Measurements from ENCODE around the gene ABR.
"Not testable (repeated sequence)": the region's sequence is repeated elsewhere in the genome, so short reads cannot be mapped to it uniquely, and the experiment has no call there.

Gene ABR

DNA sequence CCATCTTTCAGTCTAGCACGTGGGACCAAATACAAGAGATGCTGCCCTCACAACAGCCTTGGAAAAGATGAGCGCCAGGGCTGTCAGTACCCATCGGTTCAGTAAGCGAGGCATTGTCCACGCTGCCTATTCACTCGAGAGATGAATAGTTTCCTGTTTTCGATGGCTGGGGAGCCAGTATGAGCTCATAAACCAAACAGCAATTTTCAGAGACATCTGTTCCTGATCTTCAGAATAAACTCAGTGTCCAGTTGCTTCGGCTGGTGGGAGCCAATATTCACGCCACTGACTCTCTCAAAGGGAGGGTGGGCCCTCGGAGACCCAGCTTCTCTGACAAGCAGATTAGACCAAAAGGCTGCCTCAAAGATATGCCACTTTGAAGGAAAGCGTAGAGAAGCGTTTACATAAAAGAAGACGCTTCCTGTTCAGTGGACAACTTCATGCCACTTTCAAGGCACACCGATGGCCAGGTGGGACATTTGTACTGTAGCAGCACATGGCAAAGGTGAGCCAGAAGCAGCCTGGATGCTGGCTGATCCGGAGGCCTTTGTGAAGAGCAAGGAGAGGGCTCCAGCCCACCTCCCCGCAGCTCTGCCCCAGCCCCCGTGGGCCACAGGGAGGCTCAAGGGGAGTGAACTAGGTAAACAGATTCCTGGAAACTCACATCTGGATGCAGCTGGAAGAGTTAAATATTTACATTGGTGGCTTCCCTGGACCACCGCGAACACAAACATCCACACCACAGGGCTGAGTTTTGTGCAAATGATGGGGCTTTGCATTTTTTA is 176.8 kb downstream of the ABR start:
- peak; percentile 40 for DNase-seq

GRCh38 chr17:1002412-1002753 is 177.4 kb downstream of the ABR start:
- DNase-seq: no peak

DNA sequence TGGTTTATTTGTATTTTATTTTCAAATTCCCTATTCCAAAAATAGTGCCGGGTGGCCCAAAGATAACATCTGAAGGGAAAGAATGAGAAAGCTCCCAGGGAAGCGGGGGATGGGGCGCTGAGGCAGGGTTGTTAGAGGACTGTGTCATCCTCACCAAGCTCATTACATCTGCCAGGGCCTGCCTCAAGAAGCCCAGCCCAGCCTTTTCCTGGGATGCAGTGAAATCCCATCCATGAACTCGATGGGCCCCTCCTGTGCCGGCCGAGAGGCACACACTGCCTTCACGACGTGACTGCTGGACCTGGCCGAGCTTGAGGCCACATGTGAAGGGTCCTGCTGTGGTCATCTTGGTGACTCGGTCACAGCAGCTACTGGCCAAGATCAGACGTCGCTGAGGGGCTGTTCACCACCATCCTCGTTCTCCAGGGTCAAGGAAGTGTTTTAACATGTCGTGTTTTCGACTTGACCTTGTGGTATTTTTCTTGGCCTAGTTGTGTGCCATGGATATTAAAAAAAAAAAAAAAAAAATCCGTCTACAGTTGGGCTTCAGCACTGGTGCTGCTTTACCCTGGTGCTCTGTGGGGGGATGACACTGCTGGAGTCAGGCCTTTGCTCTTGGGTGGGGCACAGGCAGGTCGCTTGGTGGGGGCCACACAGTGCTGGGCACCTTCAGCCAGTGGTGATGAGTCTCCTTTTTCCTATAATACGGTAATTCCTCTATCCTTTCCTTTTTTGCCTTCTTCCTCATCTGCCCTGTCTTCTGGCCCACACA is 178.0 kb downstream of the ABR start:
- DNase-seq: no peak

GRCh38 chr17:1000597-1001461 is 179.0 kb downstream of the ABR start:
- DNase-seq: no peak

- DNase-seq: no peak
Observed at GRCh38 chr17:998111-998510, 181.7 kb downstream of the ABR start.

DNA sequence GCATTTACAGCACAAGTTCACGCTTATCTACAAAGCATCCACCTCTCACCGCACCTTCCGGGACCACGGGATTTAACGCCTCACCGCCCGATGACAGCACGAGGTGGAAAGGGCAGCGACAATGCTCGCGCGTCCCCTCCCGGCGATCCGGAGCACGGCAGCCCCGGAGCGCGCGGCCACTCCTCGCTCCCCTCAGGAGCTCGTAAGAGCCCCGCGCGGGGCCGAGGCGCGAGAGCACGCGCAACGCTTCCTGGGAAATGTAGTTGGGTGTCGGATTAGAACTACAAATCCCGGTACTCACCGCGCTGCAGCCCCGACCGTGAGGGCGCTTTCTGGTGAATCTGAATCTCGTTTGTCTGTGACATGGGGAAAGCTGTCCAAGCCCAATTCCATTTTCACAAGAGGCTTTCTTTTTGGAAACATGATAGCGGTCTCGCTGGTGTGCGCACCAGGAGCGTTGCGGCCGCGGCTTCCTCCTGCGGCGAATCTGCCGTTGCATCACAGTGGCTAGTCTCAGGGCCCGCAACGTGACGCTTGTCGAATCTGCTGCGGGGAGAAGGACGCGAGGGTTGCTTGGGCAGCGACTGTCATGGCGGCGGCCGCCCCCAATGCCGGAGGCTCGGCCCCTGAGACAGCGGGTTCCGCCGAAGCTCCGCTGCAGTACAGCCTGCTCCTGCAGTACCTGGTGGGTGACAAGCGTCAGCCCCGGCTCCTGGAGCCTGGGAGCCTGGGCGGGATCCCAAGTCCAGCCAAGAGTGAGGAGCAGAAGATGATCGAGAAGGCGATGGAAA is 183.0 kb downstream of the ABR start, which contains the start of gene TIMM22:
TIMM22 (plus strand) TSS at position 576 of the 791 bp plus-strand sequence; CDS start at position 590, 14 bp downstream.
- DNase-seq: peak; percentile 95

DNA sequence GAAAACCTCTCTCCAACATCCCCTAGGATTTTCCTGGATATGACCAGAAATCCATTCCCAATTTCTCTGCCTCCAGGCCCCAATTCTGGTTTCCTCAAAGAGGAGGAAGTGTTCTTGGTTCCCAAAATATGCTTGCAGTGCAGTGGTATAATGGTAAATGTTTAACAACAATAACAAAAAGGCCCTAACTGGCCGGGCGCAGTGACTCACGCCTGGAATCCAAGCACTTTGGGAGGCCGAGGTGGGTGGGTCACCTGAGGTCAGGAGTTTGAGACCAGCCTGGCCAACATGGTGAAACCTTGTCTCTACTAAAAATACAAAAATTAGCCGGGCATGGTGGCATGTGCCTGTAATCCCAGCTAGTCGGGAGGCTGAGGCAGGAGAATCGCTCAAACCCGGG is 184.5 kb downstream of the ABR start:
- not testable (repeated sequence) for DNase-seq

DNA sequence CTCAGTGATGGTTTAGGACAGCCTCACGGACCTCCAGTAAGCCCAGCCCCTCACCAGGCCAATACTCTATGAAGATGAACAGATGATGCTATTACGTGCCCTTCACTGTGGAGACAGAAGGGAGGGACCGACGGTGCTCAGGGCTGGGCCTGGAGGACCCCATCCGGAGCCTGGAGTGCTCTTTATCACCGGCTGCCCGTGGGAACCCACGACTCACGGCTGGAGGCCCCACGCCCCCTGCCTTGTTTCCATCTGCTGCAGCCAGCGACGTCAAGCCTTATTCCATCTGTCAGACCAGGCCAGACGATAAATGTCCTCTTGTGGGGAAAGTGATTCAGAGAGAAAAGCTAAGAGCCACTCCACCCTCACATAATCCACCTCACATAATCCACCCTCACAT is 186.8 kb downstream of the ABR start:
- no peak for DNase-seq

DNA sequence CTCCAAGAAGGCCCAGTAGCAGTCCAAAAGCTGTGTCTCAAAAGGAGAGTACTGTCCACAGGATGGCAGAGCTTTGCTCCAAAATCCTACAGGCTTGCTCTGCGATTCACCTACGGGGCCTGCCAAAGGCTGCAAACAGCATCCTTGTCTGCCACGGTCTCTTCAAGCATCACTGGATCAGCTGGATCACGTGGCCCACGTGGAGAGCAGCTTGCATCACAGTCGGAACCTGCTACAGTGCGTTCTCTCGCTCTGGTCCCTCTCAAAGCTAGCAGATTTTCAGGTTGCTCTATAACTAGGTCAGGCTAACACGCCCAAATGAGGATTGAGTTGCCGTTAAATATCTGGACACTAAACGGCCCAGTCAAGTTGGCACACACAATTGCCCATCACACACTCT is 191.2 kb downstream of the ABR start:
- no peak for DNase-seq

- no peak for DNase-seq
Observed at GRCh38 chr17:987931-988330, 191.8 kb downstream of the ABR start.

GRCh38 chr17:986322-986929 is 193.4 kb downstream of the ABR start:
- no peak for DNase-seq

GRCh38 chr17:983921-984320 is 195.9 kb downstream of the ABR start:
- DNase-seq: no peak

DNA sequence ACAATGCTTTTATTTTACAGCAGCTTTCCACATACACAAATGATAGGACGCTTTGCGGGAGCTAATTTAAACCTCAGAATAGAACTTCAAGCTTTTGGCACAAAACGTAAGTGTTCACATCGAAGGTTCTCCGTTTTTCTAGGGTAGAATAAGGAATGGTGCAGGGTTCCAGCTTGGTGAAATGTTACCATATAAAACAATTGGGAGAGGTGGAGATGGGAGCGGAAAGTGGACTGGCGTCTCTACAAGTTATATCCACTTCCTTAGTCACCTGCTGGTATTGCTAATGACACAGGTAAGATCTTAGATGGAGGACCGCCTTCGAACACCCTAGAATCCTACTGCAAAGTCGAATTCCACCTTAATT is 198.5 kb downstream of the ABR start:
- DNase-seq: no peak

DNA sequence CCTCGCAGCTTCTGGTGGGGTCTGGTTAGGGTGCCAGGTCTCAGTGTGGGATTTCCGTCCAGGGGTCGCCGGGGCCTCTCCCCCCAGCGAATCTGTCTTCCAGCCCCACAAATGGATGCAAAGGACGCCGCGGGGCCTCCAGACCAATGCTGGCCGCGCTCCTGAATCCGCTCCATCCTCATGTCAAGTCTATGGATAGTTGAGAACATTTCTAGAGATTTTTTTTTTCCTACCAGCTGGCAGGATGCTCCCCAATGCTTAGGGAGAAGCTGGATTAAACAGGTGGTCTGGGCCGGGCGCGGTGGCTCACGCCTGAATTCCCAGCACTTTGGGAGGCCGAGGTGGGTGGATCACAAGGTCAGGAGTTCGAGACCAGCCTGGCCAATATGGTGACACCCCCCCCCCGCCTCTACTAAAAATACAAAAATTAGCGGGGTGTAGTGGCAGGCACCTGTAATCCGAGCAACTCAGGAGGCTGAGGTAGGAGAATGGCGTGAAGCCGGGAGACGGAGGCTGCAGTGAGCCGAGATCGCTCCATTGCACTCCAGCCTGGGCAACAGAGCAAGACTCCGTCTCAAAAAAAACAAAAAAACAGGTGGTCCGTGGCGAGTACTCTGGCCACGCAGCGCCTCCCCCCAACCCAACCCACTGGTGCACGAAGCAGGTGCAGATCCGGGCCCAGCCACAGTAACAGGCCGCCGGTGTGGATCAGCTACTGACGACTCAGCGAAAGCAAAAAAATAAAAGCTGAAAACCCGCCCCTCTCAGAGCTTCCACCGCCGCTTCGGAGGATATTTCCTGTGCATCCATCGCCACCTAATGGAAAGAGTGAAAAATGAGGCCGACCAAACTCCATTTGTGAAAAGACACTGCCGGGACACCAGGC is 199.1 kb downstream of the ABR start:
- peak; percentile 92 for DNase-seq

DNA sequence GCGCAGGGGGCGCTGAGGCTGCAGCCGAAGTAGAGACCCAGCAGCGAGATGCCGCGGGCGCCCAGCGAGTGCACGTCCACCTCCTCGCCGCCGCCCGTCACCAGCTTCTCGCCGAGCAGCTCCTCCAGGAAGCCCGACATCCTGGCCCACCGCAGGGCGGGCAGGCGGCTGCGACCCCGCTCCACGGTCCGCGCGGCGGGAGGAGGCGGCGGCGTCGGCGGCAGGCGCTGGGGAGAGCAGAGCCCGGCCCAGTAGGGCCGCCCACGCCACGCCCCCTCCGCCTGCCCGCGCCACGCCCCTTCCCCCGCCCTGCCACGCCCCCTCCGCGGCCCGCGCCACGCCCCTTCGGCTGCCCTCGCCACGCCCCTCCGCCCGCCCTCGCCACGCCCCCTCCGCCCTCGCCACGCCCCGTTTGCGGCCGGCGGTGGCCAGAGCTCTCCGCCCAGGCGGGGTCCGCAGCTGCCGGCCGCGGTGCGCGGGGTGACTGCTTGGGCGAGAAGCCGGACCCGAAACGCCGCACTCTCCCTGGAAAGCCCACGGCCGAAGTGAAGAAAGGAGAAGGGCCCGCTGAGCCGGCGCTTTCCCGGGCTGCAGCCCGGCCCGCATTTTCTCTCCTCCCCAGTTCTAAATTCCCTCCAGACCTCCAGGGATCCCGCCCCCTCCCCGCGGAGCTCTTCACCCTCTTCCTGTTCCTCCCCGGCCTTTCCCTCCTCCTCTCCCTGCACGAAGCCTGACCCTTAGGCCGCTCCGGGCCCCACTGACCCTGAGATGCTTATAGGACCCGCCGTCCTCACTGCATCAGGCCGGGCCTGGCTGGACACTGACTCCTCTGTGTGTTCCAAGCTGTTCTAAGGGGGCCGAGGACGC is 200.0 kb downstream of the ABR start, which contains the start of gene NXN:
NXN (minus strand) TSS at position 238 of the 867 bp plus-strand sequence.
- peak; percentile 51 for DNase-seq

- no peak for DNase-seq
Observed at GRCh38 chr17:979212-979538, 200.6 kb downstream of the ABR start.

DNA sequence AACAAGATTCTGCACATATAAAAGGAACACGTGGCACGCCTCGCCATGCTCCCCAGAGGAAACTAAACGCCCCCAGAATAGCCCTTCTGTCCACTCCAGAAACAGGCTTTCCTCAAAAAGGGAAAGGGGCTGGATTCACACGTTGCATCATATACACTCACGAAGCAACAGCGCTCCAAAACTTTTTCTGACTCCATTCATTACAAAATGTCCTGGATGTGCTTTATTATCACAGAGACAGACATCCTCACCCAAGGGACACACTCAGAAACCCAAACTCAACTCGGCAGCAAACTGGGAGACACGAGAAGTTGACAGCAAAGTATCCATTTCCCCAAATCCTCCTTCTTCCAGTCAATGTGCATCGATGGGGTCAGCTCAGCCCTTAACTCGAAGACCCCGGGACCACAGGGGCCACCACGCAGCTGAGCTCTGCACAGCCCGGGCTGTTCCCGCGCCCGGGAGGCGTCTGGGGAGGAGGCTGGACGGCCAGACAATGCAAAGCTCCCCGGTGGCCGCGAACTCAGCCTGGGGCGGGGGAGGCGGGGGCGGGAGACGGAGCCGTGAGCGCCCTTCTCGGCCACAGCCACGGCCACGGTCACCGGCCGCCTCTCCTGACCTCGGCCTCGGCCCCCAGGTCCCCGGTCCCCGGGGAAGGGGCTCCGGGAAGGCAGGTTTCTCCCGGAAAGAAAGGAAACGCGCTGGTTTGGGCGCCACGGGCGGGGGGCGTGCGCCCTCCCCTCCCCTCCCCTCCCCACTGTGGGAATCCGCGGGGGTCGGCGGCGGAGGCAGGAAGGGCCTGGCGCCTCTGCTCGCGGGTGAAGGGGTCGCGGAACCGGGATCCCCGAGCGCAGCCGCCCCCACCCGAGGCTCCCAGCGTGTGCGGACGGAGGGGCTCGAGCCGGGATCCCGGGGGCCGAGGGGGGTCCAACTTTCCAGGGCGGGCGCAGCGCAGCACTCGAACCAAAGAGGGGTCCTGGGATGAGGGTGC is 201.4 kb downstream of the ABR start:
- DNase-seq: no peak

DNA sequence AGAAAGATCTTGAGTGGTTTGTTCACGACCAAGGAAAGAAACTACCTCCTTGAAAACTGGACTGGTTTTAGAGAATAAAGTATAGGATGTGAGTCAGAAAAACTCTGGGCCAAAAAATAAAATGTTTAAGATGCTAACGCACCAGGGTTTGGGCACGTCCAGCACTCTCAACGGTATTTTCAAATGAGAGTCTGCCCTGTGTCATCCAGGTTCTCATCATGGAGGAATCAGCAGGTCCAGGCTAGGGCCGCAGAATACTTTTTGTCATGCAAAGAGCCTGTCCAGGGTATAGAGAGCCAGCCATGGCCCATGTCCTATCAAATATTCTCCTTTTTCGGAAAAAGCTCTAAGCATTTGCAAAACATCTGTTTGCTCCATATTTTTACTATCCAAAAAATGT is 202.6 kb downstream of the ABR start:
- DNase-seq: no peak

- no peak for DNase-seq
Observed at GRCh38 chr17:976312-976711, 203.5 kb downstream of the ABR start.

Data from amniotic stem cell (primary cell).